ENCODE measurements around the gene BRD9.
"Not testable (repeated sequence)": the region's sequence is repeated elsewhere in the genome, so short reads cannot be mapped to it uniquely, and the experiment has no call there.

The BRD9 gene

DNA sequence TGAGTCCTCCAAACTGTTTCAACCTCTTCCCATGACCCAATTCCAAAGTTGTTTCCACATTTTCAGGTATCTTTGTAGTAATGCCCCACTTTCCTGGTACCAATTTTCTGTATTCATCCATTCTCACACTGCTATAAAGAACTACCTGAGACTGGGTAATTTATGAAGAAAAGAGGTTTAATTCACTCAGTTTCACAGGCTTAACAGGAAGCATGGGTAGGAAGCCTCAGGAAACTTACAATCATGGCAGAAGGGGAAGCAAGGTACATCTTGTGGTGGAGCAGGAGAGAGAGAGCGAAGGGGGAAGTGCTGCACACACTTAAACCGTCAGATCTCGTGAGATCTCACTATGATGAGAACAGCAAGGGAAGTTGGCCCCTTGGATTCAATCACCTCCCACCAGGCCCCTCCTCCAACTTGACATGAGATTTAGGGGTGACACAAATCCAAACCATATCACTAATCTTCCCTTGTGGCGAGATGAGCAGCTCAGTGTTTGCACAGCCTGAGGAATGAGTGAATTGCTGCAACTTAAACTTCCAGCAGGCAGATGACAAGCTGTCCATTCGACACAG, 43.0 kb upstream of the BRD9 start:
- Histone ChIP-seq H3K36me3 (no peaks in the 10 kb centered on the region), H3K4me3 (ENCODE audit: low read depth in 1 of 2, low read length in 1 of 2) (no peak overlapping the region), H3K27me3 (peaks cover 2% of the 10 kb centered on the region), H3K4me1 (ENCODE audit: control insufficient read depth in 1 of 2, insufficient read depth in 1 of 2, low read depth in 1 of 2, low read length in 1 of 2) (no peaks in the 10 kb centered on the region), H3K9me3 (no peaks in the 10 kb centered on the region), H3K27ac (no peak overlapping the region)
- TF ChIP-seq, protein P1, sequence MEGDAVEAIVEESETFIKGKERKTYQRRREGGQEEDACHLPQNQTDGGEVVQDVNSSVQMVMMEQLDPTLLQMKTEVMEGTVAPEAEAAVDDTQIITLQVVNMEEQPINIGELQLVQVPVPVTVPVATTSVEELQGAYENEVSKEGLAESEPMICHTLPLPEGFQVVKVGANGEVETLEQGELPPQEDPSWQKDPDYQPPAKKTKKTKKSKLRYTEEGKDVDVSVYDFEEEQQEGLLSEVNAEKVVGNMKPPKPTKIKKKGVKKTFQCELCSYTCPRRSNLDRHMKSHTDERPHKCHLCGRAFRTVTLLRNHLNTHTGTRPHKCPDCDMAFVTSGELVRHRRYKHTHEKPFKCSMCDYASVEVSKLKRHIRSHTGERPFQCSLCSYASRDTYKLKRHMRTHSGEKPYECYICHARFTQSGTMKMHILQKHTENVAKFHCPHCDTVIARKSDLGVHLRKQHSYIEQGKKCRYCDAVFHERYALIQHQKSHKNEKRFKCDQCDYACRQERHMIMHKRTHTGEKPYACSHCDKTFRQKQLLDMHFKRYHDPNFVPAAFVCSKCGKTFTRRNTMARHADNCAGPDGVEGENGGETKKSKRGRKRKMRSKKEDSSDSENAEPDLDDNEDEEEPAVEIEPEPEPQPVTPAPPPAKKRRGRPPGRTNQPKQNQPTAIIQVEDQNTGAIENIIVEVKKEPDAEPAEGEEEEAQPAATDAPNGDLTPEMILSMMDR (IDR thresholded peaks at IDR 0.05): no peak

DNA sequence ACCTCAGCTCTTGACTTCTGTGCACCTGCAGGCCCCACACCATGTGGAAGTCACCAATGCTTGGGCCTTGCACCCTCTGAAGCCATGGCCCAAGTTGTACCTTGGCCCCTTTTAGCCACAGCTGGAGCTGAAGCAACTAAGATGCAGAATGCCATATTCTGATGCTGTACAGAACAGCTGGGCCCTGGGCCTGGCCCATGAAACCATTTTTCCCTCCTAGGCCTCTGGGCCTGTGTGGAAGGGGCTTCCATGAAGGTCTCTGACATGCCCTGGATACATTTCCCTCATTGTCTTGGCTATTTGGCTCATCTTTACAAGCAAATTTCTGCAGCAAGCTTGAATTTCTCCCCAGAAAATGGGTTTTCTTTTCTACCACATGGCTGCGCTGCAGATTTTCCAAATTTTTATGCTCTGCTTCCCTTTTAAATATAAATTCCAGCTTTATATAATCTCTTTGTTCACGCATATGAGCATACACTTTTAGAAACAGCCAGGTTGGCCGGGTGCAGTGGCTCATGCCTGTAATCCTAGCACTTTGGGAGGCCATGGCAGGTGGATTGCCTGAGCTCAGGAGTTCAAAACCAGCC, 41.9 kb upstream of the BRD9 start:
- H3K9me3 ChIP-seq; H3K27ac ChIP-seq; H3K36me3 ChIP-seq; H3K4me1 ChIP-seq (ENCODE audit: control insufficient read depth in 1 of 2, insufficient read depth in 1 of 2, low read depth in 1 of 2, low read length in 1 of 2); H3K4me3 ChIP-seq (ENCODE audit: low read depth in 1 of 2, low read length in 1 of 2): not testable (repeated sequence)
- H3K27me3 ChIP-seq: peaks cover 14% of the 10 kb centered on the region

- H3K27ac ChIP-seq; H3K4me3 ChIP-seq (ENCODE audit: low read depth in 1 of 2, low read length in 1 of 2); H3K4me1 ChIP-seq (ENCODE audit: control insufficient read depth in 1 of 2, insufficient read depth in 1 of 2, low read depth in 1 of 2, low read length in 1 of 2); H3K36me3 ChIP-seq; H3K9me3 ChIP-seq: not testable (repeated sequence)
- H3K27me3 ChIP-seq: peaks cover 19% of the 10 kb centered on the region
Observed at GRCh38 chr5:933951-934350, 41.4 kb upstream of the BRD9 start.

- H3K27ac ChIP-seq: no peak overlapping the region
- H3K27me3 ChIP-seq: peaks cover 25% of the 10 kb centered on the region
- no peaks in the 10 kb centered on the region for H3K4me1 ChIP-seq (ENCODE audit: control insufficient read depth in 1 of 2, insufficient read depth in 1 of 2, low read depth in 1 of 2, low read length in 1 of 2)
- TF ChIP-seq, protein P1 (IDR thresholded peaks at IDR 0.05): no peak
- H3K4me3 ChIP-seq (ENCODE audit: low read depth in 1 of 2, low read length in 1 of 2): no peak overlapping the region
- H3K9me3 ChIP-seq: no peaks in the 10 kb centered on the region
- H3K36me3 ChIP-seq: no peaks in the 10 kb centered on the region
Observed at GRCh38 chr5:933251-933861, 40.8 kb upstream of the BRD9 start.

DNA sequence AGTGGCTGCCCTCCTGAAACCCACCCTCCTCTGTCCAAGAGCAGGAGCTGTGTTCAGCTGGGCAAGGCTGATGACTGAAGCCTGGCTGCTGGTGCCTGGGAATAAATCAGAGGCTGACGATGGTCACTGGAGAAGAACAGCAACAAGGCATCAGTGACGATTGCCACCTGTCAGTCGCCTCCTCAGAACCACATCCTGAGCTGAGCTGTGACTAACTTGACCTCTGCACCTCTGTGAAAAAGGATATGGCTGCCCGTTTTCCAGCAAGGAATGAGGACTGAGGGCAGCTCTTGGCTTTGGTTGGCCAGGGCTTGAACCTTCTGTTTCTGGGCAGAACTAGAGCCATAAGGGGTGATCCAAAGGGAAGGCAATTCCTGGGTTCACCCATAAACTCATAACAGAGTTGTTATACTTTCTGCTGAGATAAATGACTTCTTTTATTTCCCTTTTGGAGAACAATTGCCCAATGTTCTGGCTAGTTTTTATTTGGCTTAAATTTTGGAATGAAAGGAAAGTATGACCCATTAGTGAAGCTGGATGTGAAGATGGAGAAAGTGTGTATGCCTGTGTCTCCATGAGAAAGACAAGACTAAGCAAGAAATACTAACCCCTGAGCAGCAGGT, 40.1 kb upstream of the BRD9 start:
- no peak overlapping the region for H3K4me3 ChIP-seq (ENCODE audit: low read depth in 1 of 2, low read length in 1 of 2)
- no peaks in the 10 kb centered on the region for H3K36me3 ChIP-seq
- H3K27ac ChIP-seq: no peak overlapping the region
- H3K9me3 ChIP-seq: no peaks in the 10 kb centered on the region
- TF ChIP-seq, protein P1 (IDR thresholded peaks at IDR 0.05): no peak
- H3K4me1 ChIP-seq (ENCODE audit: control insufficient read depth in 1 of 2, insufficient read depth in 1 of 2, low read depth in 1 of 2, low read length in 1 of 2): no peaks in the 10 kb centered on the region
- peaks cover 31% of the 10 kb centered on the region for H3K27me3 ChIP-seq

- H3K27me3 ChIP-seq: peaks cover 37% of the 10 kb centered on the region
- no peak overlapping the region for H3K4me3 ChIP-seq (ENCODE audit: low read depth in 1 of 2, low read length in 1 of 2)
- H3K9me3 ChIP-seq: no peaks in the 10 kb centered on the region
- no peaks in the 10 kb centered on the region for H3K4me1 ChIP-seq (ENCODE audit: control insufficient read depth in 1 of 2, insufficient read depth in 1 of 2, low read depth in 1 of 2, low read length in 1 of 2)
- TF ChIP-seq, protein P1 (IDR thresholded peaks at IDR 0.05): no peak
- H3K27ac ChIP-seq: no peak overlapping the region
- H3K36me3 ChIP-seq: no peaks in the 10 kb centered on the region
Observed at GRCh38 chr5:932151-932627, 39.6 kb upstream of the BRD9 start.
